Muscle layer of colon (tissue), 2 donors: ENCODE data around the gene PNMA5.
"Not testable (repeated sequence)": the region's sequence is repeated elsewhere in the genome, so short reads cannot be mapped to it uniquely, and the experiment has no call there.

ENCODE experiments used
- H3K27ac ChIP-seq: one replicate; pipeline ENCODE4 v1.7.0; 2013; ENCODE audit warnings: low read depth, mild to moderate bottlenecking, low read length, moderate library complexity
- H3K27me3 ChIP-seq, 2 donors: one replicate each; pipeline ENCODE4 v1.7.0; 2013; ENCODE audit warnings: low read length in 2 of 2, mild to moderate bottlenecking in 2 of 2; ENCODE audit not compliant: insufficient read depth in 2 of 2, control insufficient read depth in 1 of 2
- H3K36me3 ChIP-seq: one replicate; pipeline ENCODE4 v1.7.0; 2013; ENCODE audit warnings: mild to moderate bottlenecking, low read length; ENCODE audit not compliant: insufficient read depth
- H3K4me1 ChIP-seq: one replicate; pipeline ENCODE4 v1.7.0; 2013; ENCODE audit warnings: mild to moderate bottlenecking, low read length; ENCODE audit not compliant: insufficient read depth
- H3K4me3 ChIP-seq, 2 donors: one replicate each; pipeline ENCODE4 v1.7.0; 2013; ENCODE audit warnings: low read length in 2 of 2, low read depth in 1 of 2, mild to moderate bottlenecking in 1 of 2, moderate library complexity in 1 of 2
- H3K9ac ChIP-seq: one replicate; pipeline ENCODE4 v1.7.0; 2013; ENCODE audit warnings: low read length
- H3K9me3 ChIP-seq: one replicate; pipeline ENCODE4 v1.7.0; 2013; ENCODE audit warnings: mild to moderate bottlenecking, low read length
- donor health status: abdominal sarcoma.
- donor health status: Adenocarcinoma of cecum.

The PNMA5 gene

DNA sequence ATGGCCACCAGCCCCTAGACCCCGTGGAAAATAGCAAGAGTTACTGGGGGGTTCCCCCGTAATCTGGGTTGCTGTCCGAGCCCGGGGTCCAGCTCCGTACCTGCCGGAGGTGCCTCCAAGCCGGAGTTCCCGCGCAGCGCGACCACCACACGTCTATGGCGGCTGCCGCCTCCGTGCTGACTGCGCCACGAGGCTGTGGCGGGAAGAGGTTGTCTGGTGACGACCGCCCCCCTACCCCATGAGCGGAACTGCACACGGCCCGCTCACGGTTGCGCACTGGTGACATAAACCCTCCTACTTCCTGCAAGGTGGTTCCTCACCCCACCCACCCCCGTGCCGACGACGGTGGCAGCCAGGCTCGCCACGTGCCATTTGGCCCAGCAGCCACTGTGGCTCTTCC lies at the start of gene PNMA5:
TSS of gene PNMA5 (minus strand) at position 184 of the 400 bp plus-strand sequence. CDS start 2,518 bp downstream, outside the sequence.
- Histone ChIP-seq H3K9me3 (no peaks in the 10 kb centered on the region), H3K27ac (no peak within 1 kb of the TSS), H3K36me3 (no peaks in the 10 kb centered on the region), H3K4me3 (no peak within 1 kb of the TSS), H3K27me3 (peaks cover 0 to 6% of the 10 kb centered on the region in 2 donors), H3K9ac (no peak within 1 kb of the TSS), H3K4me1 (no peaks in the 10 kb centered on the region)

DNA sequence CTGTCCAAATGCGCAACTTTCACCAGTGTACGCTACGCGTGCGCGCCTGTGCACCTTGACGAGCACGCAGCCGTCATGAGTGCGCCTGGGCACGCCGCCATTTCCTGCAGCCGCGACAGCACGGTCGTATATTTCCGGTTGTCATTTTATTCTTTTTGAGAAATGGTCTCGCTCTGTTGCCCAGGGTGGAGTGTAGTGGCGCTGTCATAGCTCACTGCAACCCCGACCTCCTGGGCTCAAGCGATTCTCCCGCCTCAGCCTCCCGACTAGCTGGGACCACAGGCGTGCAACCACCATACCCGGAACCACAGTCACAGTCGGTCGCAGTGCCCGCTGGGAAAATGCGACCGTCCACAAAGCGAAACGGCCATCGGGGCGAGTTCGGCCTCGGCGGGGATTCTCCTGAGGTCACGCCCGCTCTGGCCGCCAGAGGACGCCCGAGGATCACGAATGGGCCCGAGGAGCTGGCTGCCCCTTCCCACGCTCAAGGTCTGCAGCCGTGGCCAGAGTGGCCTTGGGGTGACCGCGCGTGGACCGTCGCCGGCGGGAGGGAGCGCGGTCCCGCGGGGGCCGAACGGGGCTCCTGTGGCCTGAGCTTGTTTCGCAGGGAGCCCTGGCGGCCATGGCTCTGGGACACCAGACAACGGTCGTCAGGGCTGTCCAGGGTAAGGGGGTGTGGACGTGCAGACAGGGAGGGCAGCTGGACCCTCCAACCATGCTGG lies 38.6 kb upstream of the PNMA5 start:
- Histone ChIP-seq H3K27ac (no peak overlapping the region), H3K27me3 (peaks cover 0 to 18% of the 10 kb centered on the region in 2 donors), H3K9ac (no peak overlapping the region), H3K9me3 (no peaks in the 10 kb centered on the region), H3K36me3 (no peaks in the 10 kb centered on the region), H3K4me1 (no peaks in the 10 kb centered on the region), H3K4me3 (peak overlapping the region; percentile 31 to 52)

DNA sequence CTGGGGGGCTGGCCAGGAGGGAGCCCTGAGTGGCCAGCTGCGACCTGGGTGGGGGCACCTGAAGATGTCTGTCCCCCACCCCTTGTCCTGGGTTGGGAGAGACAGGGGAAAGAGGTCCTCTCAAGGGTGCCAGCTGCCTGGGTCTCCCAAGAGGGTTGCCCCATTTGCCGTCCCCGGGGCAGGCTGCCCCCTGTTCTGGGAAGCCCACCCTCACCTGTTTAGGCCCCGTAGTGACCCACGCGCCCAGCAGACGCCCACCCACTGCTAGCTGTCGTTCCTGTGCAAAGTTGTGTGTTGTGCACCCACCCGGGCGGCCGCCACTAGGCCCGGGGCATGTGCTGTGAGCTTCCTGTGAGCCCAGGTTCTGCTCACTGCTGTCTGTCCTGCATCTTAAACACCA lies 36.9 kb upstream of the PNMA5 start:
- Histone ChIP-seq H3K36me3 (no peaks in the 10 kb centered on the region), H3K9ac (no peak overlapping the region), H3K4me3 (no peak overlapping the region), H3K27ac (no peak overlapping the region), H3K9me3 (no peaks in the 10 kb centered on the region), H3K4me1 (no peaks in the 10 kb centered on the region), H3K27me3 (peaks cover 0 to 18% of the 10 kb centered on the region in 2 donors)

DNA sequence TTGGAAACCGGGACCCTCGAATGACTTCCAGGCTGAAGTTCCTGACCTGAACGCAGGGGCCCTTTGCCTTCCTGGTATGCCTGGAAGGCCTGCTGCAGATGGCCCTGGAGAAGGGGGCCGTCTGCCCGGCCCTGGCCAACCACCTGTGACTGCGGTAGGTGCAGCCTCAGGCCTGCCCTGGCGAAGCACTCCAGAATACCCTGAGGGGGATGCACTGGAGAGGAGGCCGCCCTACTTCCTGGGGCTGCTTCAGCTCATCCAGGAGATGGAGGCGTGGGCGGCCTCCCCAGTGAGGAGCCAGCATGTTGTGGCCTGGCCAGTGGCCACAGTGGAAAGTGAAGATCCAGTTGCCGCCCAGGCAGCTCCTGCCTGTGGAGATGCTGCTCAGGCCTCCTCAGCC lies 36.0 kb upstream of the PNMA5 start:
- peaks cover 0 to 18% of the 10 kb centered on the region in 2 donors for H3K27me3 ChIP-seq
- no peak overlapping the region for H3K4me3 ChIP-seq
- H3K36me3 ChIP-seq = no peaks in the 10 kb centered on the region
- H3K9ac ChIP-seq = no peak overlapping the region
- no peak overlapping the region for H3K27ac ChIP-seq
- no peaks in the 10 kb centered on the region for H3K9me3 ChIP-seq
- H3K4me1 ChIP-seq = no peaks in the 10 kb centered on the region

DNA sequence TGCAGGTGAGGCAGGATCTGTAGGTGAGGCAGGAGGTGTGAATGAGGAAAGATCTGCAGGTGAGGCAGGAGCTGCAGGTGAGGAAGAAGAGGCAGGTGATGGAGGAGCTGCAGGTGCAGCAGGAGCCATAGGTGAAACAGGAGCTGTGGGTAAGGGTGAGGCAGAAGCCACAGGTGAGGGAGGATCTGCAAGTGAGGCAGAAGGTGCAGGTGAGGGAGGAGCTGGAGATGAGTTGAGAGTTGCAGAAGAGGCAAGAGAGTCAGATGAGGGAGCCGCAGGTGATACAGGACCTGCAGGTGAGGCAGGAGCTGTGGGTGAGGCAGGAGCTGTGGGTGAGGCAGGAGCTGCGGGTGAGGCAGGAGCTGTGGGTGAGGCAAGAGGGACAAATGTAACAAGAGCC lies 35.2 kb upstream of the PNMA5 start:
- Histone ChIP-seq H3K4me3 (no peak overlapping the region), H3K4me1 (no peaks in the 10 kb centered on the region), H3K27me3 (peaks cover under 1 to 18% of the 10 kb centered on the region in 2 donors), H3K36me3 (no peaks in the 10 kb centered on the region), H3K9me3 (no peaks in the 10 kb centered on the region), H3K9ac (no peak overlapping the region), H3K27ac (no peak overlapping the region)

DNA sequence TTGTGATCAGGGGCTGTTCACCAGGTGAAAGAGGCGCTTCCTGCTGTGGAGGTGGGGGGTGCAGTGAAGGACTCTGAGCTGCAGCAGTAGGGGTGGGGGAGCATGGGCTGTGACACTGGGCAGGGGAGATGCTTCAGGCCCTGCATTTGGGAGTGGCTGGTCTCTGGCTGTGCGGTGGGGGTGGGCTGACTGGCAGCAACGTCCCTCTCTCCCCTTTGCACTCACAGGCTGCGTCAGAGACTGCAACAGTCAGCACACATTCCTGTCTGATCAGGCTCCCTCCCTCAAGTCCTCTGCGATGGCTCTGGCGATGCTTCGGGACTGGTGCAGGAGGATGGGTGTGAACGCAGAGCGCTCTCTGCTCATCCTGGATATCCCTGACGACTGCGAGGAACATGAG lies 34.6 kb upstream of the PNMA5 start:
- H3K4me1 ChIP-seq, H3K9ac ChIP-seq, H3K4me3 ChIP-seq, H3K9me3 ChIP-seq, H3K36me3 ChIP-seq, H3K27ac ChIP-seq: not testable (repeated sequence)
- peaks cover 4 to 18% of the 10 kb centered on the region in 2 donors for H3K27me3 ChIP-seq

DNA sequence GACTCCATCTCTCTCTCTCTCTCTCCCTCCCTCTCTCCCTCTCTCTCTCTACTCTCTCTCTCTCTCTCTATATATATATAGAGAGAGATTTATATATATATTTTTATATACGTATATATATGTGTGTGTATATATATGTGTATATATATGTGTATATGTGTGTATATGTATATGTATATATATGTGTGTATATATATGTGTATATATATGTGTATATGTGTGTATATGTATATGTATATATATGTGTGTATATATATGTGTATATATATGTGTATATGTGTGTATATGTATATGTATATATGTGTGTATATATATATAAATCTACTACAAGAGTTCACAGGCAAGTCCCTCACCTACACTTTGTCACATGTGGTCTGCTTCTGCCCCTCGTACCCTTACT lies 32.6 kb upstream of the PNMA5 start:
- H3K4me1 ChIP-seq, H3K4me3 ChIP-seq, H3K27ac ChIP-seq, H3K36me3 ChIP-seq, H3K9me3 ChIP-seq, H3K9ac ChIP-seq: not testable (repeated sequence)
- peaks cover 4 to 14% of the 10 kb centered on the region in 2 donors for H3K27me3 ChIP-seq

DNA sequence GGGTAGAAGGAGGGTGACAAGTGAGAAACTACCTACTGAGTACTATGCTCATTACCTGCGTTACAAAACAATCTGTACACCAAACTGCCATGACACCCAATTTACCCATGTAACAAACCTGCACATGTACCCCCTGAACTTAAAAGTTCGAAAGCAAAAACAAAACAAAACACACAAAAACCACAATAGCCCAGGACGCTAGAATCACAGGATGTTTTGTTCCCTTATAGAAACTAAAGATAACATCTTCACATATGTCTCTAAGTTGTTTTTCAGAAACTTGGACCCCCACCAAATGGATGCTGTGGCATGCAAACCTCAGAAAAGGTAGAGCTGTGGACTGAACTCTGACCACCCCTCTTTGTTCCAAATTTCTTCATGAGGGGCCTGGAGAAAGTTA lies 25.2 kb upstream of the PNMA5 start:
- H3K27me3 ChIP-seq = peaks cover 4% of the 10 kb centered on the region in 2 donors
- H3K36me3 ChIP-seq = no peaks in the 10 kb centered on the region
- H3K9me3 ChIP-seq = no peaks in the 10 kb centered on the region
- no peak overlapping the region for H3K27ac ChIP-seq
- H3K9ac ChIP-seq = no peak overlapping the region
- H3K4me1 ChIP-seq = no peaks in the 10 kb centered on the region
- H3K4me3 ChIP-seq = no peak overlapping the region

DNA sequence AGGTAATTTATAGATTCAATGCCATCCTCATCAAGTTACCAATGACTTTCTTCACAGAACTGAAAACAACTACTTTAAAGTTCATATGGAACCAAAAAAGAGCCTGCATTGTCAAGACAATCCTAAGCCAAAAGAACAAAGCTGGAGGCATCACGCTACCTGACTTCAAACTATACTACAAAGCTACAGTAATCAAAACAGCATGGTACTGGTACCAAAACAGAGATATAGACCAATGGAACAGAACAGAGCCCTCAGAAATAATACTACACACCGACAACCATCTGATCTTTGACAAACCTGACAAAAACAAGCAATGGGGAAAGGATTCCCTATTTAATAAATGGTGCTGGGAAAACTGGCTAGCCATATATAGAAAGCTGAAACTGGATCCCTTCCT lies 23.3 kb upstream of the PNMA5 start:
- not testable (repeated sequence) for H3K27ac ChIP-seq, H3K36me3 ChIP-seq, H3K27me3 ChIP-seq, H3K4me1 ChIP-seq, H3K9ac ChIP-seq, H3K4me3 ChIP-seq, H3K9me3 ChIP-seq

DNA sequence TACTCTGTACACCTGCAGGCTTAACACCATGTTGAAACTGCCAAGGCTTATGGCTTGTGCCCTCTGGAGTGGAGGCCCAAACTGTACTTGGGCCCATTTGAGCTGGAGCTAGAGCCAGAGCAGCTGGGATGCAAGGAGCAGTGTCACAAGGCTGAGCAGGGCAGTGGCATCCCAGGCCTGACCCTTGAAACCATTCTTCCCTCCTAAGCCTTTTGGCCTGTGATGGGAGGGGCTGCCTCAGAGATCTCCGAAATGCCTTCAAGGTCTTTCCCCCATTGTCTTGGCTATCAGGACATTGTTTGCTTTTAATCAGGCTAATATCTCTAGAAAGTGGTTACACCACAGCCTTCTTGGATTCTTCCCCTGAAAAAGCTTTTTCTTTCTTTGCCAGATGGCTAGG lies 10.9 kb upstream of the PNMA5 start:
- no peaks in the 10 kb centered on the region for H3K9me3 ChIP-seq
- no peaks in the 10 kb centered on the region for H3K27me3 ChIP-seq
- H3K9ac ChIP-seq = no peak overlapping the region
- H3K4me1 ChIP-seq = no peaks in the 10 kb centered on the region
- H3K27ac ChIP-seq = no peak overlapping the region
- no peak overlapping the region for H3K4me3 ChIP-seq
- H3K36me3 ChIP-seq = no peaks in the 10 kb centered on the region

DNA sequence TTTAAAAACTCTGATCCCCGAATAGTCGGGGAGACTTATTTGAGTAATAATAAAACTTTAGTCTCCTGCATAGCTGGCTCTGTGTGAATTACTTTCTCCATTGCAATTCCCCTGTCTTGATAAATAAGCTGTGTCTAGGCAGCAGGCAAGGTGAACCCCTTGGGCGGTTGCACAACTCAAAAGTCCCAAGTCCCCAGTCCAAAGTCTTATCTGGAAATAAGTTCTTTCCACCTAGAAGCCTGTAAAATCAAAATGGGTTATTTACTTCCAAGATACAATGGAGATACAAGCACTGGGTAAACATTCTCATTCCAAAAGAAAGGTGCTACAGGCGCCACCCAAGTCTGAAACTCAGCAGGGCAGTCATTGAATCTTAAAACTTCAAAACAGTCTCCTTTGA lies 10.1 kb upstream of the PNMA5 start:
- no peaks in the 10 kb centered on the region for H3K36me3 ChIP-seq
- no peak overlapping the region for H3K4me3 ChIP-seq
- H3K27ac ChIP-seq = no peak overlapping the region
- H3K9me3 ChIP-seq = no peaks in the 10 kb centered on the region
- no peaks in the 10 kb centered on the region for H3K27me3 ChIP-seq
- no peaks in the 10 kb centered on the region for H3K4me1 ChIP-seq
- no peak overlapping the region for H3K9ac ChIP-seq

DNA sequence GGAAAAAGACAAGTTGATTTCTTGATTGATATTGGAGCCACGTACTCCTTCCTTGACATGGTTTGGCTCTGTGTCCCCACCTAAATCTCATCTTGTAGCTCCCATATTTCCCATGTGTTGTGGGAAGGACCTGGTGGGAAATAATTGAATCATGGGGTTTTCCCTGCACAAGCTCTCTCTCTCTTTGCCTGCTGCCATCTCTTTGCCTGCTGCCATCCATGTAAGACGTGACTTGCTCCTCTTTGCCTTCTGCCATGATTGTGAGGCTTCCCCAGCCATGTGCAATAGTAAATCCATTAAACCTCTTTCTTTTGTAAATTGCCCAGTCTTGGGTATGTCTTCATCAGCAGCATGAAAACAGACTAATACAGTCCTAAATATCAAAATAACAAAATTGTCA lies 8.3 kb upstream of the PNMA5 start:
- H3K36me3 ChIP-seq, H3K9me3 ChIP-seq, H3K27ac ChIP-seq, H3K27me3 ChIP-seq, H3K4me3 ChIP-seq, H3K9ac ChIP-seq, H3K4me1 ChIP-seq: not testable (repeated sequence)
